DOHH2 (cell line): ENCODE data around the gene HOXC6.

Experiments used
- EZH2phosphoT487 ChIP-seq: fragments of 200-600 bp; sonication (generic); IDR thresholded peaks from 2 replicates; pipeline ENCODE4 v1.6.1; 2017; ENCODE audit warnings: borderline replicate concordance, mild to moderate bottlenecking, antibody characterized with exemption, low read length, moderate library complexity, mixed read lengths
- TF ChIP-seq, protein P1 (sequence below): fragments of 200-600 bp; sonication (generic); IDR thresholded peaks from one replicate; pipeline ENCODE4 v1.5.1; 2014; ENCODE audit warnings: antibody characterized with exemption, mild to moderate bottlenecking, low read depth, low read length; ENCODE audit not compliant: poor library complexity, severe bottlenecking

GRCh38 chr12:53990311-53991076, 37.7 kb upstream of the HOXC6 start:
- TF ChIP-seq, protein P1, sequence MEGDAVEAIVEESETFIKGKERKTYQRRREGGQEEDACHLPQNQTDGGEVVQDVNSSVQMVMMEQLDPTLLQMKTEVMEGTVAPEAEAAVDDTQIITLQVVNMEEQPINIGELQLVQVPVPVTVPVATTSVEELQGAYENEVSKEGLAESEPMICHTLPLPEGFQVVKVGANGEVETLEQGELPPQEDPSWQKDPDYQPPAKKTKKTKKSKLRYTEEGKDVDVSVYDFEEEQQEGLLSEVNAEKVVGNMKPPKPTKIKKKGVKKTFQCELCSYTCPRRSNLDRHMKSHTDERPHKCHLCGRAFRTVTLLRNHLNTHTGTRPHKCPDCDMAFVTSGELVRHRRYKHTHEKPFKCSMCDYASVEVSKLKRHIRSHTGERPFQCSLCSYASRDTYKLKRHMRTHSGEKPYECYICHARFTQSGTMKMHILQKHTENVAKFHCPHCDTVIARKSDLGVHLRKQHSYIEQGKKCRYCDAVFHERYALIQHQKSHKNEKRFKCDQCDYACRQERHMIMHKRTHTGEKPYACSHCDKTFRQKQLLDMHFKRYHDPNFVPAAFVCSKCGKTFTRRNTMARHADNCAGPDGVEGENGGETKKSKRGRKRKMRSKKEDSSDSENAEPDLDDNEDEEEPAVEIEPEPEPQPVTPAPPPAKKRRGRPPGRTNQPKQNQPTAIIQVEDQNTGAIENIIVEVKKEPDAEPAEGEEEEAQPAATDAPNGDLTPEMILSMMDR, result no peak
- no peak for TF ChIP-seq EZH2phosphoT487
